DMS53 (cell line): ENCODE results near the gene POLA1.

Source experiments
- DNase-seq: peaks from one replicate; lab custom pipeline; 2025; lab: John Stamatoyannopoulos, UW

POLA1 gene

DNA sequence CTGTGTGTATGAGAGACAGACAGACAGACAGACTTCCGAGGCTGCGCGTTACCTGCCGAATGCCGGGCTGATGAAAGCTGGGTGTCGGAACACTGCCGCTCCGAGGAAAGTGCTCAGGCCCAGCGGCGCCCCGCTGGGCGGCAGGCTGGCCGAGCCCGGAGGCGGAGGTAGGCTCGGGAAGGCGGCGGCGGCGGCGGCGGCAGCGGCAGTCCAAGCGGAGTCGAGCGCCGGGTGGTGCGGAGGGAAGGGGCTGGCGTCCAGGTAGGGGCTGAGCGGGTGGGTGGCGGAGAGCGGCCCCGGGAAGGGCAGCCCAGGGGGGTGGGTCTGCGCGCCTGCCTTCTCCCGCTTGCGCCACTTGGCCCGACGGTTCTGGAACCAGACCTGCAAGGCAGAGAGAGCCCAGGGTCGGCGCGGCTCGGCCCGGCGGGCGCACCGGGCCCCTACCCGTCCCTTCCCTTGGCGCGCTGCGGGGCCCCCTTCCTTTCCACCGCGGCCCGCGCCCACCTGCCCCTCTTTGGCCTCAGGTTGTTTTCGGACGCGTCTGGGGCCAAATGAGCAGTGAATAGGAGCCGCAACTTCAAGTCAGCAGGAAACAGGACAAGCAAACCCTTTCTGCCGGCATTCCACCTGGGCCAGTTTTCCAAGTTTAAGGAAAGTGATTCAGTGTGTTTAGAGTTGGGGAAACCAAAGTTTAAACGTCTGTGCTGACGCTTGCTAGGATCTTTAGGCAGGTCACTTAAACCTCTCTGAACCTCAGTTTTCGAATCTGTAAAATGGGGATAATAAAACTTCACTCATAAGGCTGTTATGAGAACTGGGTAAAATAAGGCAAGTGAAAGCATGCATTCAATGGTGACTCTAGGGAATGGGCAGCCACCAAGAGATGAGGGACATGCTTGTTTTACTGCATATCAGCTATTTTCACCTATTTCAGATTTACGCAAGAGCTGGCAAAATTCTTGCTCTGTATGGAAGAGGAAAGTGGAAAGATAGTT is 313.6 kb downstream of the POLA1 start:
- peak; percentile 66 for DNase-seq

DNA sequence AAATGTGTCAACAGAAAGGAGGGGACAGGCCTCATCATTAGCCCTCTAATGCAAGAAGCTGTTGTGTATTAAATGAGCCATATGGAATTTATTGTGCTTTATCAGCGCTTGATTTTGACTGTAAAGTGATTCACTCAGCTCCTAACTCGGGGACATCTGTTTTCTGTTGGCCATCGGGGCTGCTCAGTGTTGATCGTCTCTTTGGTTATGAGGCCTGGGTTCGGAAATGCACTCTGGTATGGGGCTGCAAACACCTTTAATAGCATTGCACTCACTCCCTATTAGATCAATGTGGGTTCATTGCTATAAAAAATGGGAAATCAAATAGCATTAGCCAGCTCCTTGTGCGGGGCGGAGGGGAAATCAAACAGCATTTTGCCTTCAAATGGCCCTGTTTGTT is 315.7 kb downstream of the POLA1 start:
- no peak for DNase-seq

DNA sequence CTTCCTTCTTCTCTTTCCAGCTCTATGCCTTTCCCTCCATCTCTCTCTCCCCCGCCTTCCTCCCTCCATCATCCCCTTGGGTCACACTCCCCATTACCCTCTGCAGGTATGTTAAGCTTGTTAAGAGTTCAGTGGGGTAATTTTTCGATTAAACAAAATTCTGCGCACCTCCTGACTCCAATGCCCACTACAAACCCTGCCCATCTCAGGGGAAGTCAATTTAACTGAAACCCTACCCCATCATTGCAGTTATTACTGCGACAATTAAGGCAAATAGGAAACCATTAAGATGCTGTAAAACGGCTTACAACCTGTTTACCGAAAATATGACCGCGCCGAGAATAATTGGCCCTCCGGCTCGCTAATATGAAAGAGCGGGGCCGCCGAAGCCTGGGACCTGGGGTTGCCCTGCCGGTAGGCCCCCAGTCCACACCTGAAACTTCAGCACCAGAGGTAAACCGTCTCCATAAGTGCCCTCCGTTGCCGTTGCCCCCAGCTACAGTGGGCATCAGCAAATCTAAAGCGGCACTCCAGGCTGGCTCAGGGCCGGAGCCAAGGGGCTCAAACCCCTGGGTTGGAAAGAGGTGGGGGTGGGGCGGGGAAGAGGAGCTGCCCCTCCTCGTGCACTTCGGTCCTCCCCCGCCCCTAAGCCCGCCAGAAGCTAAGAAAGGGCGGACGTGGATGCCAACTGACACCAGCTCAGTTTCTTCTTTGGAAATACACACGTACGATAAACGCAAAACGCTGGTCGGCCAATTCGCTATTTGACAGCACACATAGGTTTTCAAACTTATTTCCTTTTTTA is 317.3 kb downstream of the POLA1 start:
- no peak for DNase-seq

DNA sequence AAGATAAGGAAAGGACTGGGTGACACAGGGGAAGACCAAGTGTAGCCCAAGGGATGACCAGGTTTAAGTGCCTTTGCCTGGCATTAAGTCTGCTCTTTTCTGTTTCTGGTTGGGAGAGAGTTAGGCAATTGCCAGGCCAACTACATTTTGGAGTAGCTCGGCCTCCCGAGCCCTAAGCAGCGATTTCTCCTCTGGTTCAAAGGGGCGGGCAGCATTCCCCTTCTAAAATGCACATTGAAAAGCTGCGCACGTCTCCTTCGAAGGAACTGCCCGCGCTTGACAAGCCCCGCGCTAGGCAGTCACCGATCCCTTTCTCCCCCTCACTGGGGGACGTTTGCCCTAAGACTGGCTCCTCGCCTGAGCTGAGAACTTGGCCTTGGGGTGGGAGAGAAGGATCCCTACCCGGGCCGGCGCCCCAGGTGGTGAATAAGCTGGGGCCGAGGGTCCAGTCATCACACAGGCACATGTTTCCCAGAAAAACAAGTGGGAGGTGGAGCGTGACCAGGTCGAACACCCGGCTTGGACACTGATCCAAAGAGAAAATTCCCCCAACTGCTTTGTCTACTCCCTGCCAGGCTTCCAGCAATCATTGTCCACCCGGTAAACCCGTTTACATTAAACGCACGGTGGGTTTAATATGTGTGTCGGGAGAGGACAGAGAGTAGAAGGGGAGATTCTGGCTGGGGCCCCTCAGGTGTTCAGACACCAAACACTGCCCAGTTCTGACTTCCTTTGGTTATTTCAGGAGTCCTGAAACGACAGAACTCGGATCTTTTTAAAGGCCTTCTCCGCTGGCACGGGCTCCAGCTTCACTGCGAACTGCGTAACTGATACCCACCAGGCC is 318.1 kb downstream of the POLA1 start:
- DNase-seq: peak; percentile 46

DNA sequence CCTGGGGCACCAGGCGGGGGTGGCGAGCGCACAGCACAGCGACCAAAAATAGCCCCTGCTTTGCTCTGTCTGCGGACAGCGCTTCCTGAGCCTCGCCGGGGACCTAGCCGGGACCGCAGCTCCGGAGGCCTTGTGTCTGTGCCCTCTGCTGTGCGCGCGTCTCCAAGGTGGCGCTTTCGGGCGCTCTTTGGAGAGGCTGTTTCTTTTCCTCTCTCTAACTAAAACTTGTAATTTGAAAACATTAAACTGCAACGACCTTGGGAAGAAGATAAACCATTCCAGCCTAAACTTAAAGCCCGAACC is 318.7 kb downstream of the POLA1 start:
- DNase-seq: peak; percentile 66

DNA sequence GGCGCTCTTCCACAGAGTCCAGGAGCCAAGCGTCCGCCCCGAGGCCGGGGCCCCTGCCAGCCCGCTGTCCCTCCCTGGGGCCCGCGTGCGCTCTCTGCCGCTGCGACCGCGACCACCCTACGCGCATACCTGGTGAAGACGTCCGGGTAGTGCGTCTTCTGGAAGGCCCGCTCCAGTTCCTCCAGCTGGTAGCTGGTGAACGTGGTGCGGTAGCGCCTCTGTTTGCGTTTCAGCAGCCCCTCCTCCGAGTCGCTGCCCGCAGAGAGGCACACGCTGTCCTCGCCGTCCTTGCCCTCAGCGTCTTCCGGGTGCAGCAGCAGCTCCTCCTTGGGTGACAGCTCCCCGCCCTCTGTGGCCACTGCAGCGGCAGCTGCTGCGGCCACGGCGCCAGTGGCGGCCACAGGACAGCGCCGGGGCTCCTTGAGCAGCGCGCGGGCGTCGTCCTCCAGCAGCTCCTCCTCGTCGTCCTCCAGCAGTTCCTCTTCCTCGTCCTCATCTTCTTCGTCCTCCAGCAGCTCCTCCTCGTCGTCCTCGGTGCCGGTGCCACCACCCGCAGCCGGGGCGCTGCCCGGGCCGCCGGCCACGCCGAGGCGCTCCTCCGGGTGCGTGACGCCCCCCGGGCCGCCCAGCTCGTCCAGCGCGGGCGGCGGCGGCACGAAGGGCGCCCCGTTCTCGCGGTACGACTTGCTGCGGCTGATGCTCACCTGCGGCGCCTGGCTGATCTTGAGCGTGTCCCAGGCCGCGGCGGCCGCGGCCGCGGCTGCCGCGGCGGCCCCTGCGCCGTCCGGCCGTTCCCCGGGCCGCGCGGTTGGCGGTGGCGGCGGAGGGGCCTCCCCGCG is 319.3 kb downstream of the POLA1 start:
- DNase-seq: peak; percentile 64

DNA sequence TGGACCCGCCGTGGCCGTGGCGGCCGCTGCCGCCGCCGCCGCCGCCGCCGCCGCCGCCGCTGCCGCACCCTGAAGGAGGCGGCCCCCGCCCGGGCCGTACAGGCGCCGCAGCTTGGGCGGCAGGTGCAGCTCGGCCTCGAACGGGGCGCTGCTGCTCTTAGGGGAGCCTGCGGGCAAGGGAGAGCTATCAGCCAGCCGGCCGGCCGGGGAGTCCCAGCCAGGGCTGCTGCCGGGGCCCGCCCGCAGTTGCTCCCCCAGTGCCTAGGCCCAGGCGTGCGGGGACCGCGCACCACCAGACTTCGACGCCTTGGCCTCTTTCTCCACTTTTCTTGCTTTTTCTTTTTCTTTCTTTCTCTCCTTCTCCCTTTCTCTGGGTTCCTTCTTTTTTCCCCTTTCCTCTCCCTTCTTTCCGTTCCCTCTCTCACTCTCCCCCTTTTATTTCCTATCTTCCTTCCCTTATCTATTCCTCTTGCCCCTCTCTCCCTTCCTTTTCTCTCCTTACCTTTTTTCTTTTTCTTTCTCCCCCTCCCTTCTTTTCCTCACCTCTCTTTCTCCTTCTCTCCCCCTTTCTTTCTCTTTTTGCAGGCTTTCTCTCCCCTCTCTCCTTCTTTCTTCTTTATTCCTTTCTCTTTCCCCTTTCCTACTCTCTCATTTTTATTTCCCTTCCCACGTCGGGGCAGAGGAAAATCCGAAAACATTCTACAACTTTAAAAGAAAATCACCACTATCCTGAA is 320.1 kb downstream of the POLA1 start:
- DNase-seq: peak; percentile 54

DNA sequence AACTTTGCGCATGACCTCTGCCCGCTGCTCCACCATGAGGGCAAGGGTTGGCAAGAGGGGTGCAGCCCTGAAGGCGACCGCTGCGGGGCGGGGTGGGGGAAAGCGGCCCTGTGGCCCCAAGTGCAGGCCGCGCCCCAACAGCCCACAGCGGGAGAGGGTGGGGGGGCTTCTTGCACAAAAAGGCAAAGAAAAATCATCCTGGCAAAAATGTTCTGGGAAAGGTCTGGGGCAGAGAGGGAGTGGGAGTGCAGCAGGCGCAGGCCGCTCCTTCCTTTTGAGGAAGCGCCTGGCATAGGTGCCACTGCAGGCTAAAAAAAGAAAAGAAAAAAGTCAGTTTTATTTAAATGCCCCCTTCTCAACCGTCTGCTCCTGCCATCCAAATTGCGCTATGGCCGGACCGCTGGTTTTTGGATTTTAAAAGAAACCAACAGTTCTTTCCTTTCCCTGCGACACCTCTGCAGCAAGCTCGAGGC is 320.7 kb downstream of the POLA1 start:
- DNase-seq: no peak

DNA sequence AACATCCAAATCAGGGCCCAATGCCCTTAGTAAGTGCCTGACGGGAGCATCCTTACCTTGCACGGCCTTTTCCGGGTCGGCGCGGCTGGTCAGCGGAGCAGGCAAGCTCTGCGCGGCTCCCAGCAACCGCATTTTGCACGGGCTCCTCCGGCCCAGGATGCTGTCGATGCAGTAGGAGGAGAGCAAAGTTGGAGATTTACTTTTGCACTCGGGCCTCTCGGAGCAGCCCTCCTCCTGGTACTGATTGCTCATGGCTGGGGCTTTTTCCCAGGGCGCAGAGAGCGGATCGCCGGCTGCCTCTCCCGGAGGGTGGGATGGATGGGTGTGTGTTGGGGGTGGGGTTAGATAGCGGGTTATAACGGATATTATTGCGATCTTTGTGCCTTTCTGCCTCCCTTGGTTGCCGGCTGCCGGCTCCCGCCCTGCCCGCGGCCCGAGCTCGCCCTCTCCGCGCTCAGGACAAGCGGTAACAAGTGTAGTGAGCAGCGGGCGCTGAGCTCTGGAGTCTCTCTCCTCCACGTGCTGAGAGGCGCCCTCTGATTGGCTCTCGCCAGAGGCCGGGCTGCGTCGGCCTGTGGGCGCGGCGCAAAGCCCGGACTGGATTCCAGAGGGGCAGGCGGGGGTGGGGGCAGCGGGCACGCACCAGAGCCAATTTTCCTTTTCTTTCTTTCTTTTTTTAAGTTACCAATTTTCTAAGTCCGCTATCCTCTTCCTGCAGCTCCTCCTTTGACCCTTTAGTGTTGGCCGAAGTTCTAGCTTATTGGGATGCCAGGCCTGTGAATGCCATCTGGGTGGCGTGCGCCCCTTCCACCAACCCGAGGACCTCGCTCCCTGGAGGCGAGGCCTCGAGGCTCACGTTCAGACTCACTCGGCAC is 322.0 kb downstream of the POLA1 start, which contains the start of gene ARX:
ARX (minus strand) TSS at position 480 of the 875 bp plus-strand sequence; CDS start at position 252, 228 bp downstream.
- peak; percentile 93 for DNase-seq

DNA sequence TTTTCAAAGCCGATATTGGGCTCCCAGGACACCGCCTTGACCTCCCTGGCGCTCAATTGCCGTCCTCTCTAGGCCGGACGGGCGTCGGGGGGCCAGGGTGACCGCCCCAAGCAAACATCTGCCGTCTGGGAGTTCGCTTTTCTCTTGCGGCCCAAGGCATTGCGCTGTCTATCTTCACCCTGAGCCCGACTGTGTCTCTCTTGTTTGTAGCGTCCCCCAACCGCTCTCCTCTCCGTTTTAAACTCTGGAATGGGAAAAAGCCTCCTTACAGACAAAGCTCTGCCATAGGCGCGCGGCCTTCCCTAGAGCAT is 322.6 kb downstream of the POLA1 start:
- no peak for DNase-seq

DNA sequence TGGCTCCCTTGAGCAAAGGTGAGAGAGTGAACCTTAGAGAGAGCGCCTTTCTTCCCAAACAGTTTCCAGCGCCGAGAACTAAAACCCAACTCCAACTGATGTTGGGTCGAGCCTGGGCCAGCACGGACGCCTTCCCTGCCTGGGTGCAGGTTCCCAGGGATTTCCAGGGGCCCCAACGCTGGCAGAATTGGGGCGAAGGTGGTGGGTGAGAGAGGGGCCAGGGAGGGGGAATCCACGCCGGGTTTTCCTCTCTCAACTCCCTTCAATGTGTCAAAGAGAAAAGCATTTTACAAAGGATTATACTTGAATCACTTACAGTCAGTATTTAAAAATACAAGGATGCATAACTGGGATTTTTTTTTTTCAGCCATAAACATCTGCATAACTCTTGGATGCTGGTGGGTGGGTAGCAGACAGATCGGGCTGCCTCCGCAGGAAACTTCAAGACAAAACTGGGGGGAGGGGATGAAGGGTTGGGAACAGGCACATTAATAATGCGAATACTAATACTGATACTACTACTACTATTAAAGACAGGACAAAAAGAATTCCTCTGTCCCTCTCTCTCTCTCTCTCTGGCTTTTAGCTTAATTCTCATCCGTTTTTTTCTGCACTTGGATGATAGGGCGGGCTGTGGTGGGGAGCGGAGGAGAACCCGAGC is 323.4 kb downstream of the POLA1 start:
- DNase-seq: peak; percentile 21

DNA sequence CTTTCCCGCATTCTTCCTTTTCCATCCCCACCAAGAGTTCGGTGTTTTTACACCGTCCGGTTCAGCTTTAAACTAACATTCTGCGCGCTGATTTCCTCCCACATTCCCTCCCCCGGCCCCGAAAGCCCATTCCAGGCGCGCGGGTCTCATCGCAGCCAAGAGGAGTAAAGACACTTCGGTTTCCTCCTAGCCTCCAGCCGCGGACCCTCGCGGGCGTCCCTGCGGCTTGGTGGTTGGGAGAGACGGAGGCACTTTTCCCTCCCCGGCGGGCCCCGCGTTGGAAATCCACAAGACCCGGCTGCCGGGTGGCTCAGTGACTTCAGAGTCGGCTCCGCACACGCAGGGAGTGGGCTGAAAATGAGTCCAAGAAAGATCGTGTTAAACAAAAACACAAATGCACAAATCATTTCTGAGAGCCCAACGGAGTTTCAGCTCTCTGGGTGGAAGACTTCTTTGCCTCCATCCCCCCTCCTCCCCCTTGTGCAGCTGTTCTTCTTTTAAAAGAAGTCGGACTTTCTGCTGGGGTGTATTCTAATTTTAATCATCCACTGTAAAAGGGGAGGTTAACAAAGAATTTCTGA is 324.0 kb downstream of the POLA1 start:
- peak; percentile 64 for DNase-seq

DNA sequence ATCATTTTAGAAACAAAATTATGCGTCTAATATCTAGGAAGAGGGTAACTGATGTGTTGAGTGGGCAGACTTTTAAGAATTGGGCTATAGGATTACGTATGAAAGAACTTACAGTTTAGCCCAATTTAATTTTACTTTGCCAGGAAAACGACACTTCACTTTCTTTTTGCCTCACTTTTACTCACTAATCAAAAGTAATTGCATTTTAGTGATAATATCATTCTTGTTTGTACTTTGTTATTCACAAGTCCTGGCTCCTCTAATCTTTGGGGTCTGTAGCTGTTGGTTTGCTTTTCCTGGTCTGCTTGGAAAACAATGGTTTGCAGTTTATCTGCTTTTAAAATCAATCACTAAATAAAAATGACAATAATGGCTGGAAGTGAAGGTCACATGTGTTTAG is 325.0 kb downstream of the POLA1 start:
- DNase-seq: no peak

DNA sequence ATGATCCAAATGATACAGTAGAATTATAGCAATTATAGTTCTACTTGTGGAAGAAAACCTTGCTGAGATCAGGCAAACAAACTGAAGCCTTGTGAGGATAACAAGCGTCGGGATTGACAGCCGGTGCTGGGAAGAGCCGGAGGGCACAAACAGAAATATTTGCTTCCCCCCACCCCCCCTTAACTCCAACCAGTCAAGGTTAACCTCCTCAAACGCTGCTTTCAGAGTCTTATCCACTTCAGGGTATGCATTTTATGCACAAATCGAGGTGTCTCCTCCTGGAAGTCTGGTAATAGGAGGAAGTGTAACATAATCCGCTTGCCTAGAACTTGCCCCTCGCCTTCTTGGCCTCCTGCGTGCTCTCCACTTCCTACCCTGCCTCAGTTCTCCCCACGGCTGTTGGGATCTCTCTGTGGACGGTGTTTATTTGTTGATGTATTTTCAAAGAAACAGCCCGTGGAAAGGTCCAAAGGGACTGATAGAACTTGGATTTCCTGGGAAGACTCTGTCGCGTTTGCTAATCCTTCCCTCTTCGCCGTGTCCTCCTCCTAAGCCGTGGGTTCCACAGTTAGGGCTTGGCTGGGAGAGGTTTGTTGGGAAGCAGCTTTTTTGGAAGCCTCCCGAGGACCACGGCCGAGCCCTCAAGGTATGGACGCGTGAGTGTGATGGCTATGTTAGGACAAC is 326.1 kb downstream of the POLA1 start:
- DNase-seq: peak; percentile 39

DNA sequence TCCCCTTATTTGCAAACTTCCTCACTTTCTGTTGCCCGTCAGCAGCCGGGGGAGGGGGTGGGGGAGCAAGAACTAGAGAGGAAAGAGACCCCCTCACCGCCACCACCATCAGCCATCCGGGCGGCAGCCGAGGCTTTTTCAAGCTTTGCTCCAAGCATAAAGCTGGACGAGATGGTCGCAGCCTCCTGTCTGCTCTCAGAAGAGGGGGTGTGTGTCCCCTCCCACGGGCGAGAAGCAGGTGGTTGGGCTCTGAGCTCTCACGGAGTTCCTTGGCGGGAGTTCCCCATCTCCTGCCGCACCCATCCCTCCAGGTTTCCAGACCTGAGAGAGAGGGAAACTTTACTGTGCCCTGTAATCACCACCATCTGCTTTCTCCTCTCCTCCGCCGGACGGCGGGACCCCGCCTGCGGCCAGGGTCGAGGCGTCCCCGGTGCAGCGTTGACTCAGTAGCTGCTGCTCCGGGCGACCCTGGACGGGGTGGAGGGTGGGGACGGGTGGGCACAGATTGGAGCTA is 326.7 kb downstream of the POLA1 start:
- DNase-seq: peak; percentile 33

DNA sequence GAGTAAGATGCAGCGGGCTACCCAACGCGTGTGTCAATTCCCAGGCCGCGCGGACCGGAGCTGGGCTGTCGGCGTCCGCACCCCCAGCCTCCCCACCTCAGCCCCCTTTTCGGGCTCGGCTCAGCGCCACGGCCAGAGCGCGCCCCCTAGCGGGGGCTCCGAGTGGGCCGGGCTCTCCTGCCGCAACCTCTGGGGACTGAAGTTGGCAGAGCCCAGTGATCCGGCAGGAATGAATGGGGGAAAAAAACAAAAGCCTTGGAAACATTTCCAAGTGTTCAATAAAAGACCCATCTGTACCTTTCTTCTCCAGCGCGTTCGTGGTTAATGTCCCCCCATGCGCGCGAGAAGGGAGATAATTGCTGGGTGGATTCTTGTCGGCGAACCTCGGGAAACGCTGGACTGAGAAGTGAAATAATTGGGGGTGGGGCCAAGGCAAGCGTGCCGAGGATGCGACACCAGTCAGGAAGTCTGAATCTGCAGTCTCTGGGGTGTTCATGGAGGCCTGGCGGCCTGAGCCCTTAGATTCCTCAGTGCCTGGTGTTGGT is 327.3 kb downstream of the POLA1 start:
- DNase-seq: peak; percentile 61
